ENCODE results near the gene IGSF3.
"Not testable (repeated sequence)": the region's sequence is repeated elsewhere in the genome, so short reads cannot be mapped to it uniquely, and the experiment has no call there.

DNA sequence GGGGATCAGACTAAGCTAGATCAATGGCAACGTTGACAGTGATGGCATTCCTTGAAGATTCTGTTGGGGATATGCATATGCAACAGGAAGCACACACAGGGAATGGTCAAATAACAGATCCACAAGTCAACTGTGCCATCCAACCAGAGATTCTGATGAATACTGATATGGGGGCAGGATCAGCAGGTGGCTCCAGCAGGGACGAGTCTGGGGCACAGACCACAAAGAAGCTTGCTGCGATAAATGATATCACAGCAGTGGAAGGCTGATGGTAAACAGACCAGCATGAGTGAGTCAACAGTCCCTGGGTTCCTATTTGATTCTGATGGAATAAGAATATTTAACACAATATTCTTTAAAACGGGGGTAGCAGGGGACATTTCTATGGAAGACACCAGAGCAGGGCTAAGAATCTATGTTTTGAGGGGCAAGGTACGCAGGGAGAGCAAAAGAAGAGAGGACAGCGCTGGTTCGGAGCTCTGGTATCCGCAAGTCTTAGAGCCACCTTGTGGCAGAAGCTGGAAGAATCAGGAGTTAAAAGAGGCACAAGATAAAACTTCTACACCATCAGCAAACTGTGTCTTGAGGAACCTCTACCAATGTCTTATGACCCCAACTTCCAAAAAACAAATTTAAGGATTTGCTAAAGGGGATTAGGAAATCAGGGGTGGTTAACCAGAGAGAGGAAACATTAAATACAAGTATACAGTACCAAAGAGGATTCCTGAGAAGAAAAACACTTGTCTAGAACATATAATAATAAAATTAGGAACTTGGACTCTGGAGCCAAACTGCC lies 71.4 kb downstream of the IGSF3 start:
- not testable (repeated sequence) for TF ChIP-seq MYC (IDR thresholded peaks at IDR 0.05; ENCODE audit: low read depth, low read length); POLR2A (IDR thresholded peaks at IDR 0.05; ENCODE audit: extremely low read depth, insufficient read length)
- TF ChIP-seq, protein P1, sequence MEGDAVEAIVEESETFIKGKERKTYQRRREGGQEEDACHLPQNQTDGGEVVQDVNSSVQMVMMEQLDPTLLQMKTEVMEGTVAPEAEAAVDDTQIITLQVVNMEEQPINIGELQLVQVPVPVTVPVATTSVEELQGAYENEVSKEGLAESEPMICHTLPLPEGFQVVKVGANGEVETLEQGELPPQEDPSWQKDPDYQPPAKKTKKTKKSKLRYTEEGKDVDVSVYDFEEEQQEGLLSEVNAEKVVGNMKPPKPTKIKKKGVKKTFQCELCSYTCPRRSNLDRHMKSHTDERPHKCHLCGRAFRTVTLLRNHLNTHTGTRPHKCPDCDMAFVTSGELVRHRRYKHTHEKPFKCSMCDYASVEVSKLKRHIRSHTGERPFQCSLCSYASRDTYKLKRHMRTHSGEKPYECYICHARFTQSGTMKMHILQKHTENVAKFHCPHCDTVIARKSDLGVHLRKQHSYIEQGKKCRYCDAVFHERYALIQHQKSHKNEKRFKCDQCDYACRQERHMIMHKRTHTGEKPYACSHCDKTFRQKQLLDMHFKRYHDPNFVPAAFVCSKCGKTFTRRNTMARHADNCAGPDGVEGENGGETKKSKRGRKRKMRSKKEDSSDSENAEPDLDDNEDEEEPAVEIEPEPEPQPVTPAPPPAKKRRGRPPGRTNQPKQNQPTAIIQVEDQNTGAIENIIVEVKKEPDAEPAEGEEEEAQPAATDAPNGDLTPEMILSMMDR (IDR thresholded peaks at IDR 0.05; ENCODE audit: low read depth, low read length) = peak; percentile 47
- TF ChIP-seq, protein P2, sequence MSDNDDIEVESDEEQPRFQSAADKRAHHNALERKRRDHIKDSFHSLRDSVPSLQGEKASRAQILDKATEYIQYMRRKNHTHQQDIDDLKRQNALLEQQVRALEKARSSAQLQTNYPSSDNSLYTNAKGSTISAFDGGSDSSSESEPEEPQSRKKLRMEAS (IDR thresholded peaks at IDR 0.05; ENCODE audit: low read depth, low read length) = not testable (repeated sequence)
